ENCODE data around the gene SLIT3.

SLIT3 gene

DNA sequence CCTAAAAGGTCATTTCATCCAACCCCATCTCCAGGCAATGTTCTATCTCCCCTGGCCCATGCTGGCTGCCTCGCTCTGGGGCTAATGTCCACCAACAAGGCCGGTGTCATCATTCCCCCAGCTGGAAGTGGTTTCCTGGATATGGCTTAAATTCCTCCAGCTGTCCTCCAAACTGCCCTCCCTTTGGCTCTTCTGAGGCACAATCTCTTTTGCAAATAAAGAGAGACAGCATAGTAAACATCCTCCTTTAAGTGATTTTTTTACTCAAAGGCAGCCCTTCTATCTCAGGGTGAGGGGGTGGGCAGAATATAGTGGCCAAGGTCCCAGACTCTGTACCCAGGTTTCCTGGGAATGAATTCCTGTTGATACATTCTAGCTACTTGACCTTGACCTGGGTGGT lies 604.3 kb downstream of the SLIT3 start:
- Histone ChIP-seq H3K4me2 (ENCODE audit: low read length) (no peak overlapping the region), H3K27me3 (ENCODE audit: control insufficient read depth, insufficient read depth, low read length) (peaks cover 16% of the 10 kb centered on the region), H3K9ac (ENCODE audit: low read depth, low read length) (no peak overlapping the region), H3K9me3 (replicated peaks; ENCODE audit: low read length) (no peaks in the 10 kb centered on the region), H3K36me3 (ENCODE audit: insufficient read depth, low read length) (no peaks in the 10 kb centered on the region), H3K4me1 (ENCODE audit: control insufficient read depth, insufficient read depth, low read length) (peaks cover 11% of the 10 kb centered on the region), H3K4me3 (ENCODE audit: low read length) (no peak overlapping the region)

DNA sequence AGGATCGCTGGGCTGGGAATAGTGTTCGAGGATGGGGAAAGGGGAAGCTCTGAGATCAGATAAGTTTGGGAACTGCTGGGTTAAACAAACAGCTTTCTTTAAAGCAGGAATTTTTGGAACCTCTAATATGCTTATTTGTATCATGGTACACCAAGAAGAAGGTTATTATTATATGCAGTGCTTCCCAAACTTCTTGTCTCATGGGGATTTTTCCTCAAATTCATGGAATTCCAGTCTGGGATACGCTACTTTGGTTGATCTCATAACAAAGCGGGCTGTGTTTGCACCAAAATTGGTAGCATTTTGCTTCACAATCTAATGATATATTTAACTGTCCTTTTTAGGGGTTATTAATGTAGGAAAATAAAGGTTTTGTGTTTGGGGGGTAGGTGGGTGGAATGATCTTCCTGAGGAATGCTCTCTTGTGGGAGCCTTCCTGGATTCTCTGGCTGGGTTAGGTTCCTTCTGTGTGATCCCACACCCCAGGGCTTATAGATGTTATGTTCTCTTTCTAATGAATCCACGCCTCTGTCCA lies 605.6 kb downstream of the SLIT3 start:
- Histone ChIP-seq H3K9ac (ENCODE audit: low read depth, low read length) (no peak overlapping the region), H3K4me3 (ENCODE audit: low read length) (no peak overlapping the region), H3K36me3 (ENCODE audit: insufficient read depth, low read length) (no peaks in the 10 kb centered on the region), H3K4me1 (ENCODE audit: control insufficient read depth, insufficient read depth, low read length) (peaks cover 11% of the 10 kb centered on the region), H3K9me3 (replicated peaks; ENCODE audit: low read length) (no peaks in the 10 kb centered on the region), H3K4me2 (ENCODE audit: low read length) (no peak overlapping the region), H3K27me3 (ENCODE audit: control insufficient read depth, insufficient read depth, low read length) (peaks cover 20% of the 10 kb centered on the region)

DNA sequence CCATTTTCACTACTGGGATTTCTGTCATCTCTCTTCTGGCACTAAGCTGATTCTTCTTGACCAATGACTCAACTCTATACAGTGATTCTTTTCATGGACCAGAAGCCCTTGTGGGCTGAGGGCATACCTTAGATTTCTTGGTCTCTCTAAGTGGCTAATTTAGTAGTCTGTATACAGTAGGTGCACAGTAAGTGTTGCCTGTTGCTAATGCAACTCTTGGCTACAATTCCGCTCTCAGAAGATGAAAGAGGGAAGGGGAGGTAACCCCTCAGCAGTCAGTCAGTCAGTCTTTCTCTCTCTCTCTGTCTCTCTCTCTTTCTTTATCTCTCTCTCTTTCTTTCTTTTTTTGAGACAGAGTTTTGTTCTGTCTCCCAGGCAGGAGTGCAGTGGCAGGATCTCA lies 606.6 kb downstream of the SLIT3 start:
- H3K4me2 ChIP-seq (ENCODE audit: low read length): no peak overlapping the region
- H3K4me3 ChIP-seq (ENCODE audit: low read length): no peak overlapping the region
- no peak overlapping the region for H3K9ac ChIP-seq (ENCODE audit: low read depth, low read length)
- H3K36me3 ChIP-seq (ENCODE audit: insufficient read depth, low read length): no peaks in the 10 kb centered on the region
- H3K27me3 ChIP-seq (ENCODE audit: control insufficient read depth, insufficient read depth, low read length): peaks cover 20% of the 10 kb centered on the region
- H3K4me1 ChIP-seq (ENCODE audit: control insufficient read depth, insufficient read depth, low read length): peaks cover 8% of the 10 kb centered on the region
- H3K9me3 ChIP-seq (replicated peaks; ENCODE audit: low read length): no peaks in the 10 kb centered on the region

DNA sequence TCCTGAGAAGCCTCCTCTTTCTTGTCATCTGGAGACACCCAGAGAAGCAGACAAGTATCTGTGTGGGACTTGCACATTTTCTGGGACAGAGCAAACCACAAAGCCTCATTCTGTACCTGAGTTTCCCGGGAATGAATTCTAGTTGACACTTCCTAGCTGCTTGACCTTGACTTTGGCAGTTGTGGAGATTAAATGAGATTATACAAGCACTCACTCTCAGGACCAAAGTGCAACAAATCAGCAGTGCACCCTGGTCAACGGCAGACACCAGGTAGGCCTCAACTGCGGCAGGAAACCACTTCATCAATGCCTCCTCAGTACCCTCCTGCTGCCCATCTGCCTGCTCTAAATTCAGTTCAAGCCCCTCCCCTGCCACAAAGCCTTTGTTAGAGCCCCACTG lies 607.1 kb downstream of the SLIT3 start:
- Histone ChIP-seq H3K9ac (ENCODE audit: low read depth, low read length) (no peak overlapping the region), H3K4me1 (ENCODE audit: control insufficient read depth, insufficient read depth, low read length) (peaks cover 4% of the 10 kb centered on the region), H3K27me3 (ENCODE audit: control insufficient read depth, insufficient read depth, low read length) (peaks cover 20% of the 10 kb centered on the region), H3K9me3 (replicated peaks; ENCODE audit: low read length) (no peaks in the 10 kb centered on the region), H3K4me2 (ENCODE audit: low read length) (no peak overlapping the region), H3K4me3 (ENCODE audit: low read length) (no peak overlapping the region), H3K36me3 (ENCODE audit: insufficient read depth, low read length) (no peaks in the 10 kb centered on the region)

DNA sequence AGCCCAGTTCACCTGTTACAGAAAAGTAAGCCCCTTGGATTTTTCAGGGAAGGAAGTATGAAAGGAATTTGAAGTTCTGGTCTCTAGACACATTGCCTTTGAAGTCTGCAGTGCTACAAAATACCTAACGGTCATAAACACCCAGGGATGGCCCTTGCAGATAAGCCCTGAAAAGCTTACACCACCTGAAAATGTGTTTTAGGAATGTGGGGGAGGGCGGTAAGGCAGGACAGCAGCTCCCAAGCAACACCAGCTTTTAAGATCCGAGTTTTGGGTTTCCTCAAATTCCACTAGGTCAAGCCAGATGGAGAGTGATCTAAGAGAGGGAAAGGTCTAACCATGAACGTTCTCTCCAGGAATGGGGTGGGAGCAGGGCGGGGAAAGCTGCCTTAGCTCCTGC lies 607.6 kb downstream of the SLIT3 start:
- H3K9me3 ChIP-seq (replicated peaks; ENCODE audit: low read length): no peaks in the 10 kb centered on the region
- no peak overlapping the region for H3K4me2 ChIP-seq (ENCODE audit: low read length)
- no peak overlapping the region for H3K9ac ChIP-seq (ENCODE audit: low read depth, low read length)
- H3K36me3 ChIP-seq (ENCODE audit: insufficient read depth, low read length): no peaks in the 10 kb centered on the region
- H3K4me3 ChIP-seq (ENCODE audit: low read length): no peak overlapping the region
- no peaks in the 10 kb centered on the region for H3K4me1 ChIP-seq (ENCODE audit: control insufficient read depth, insufficient read depth, low read length)
- peaks cover 20% of the 10 kb centered on the region for H3K27me3 ChIP-seq (ENCODE audit: control insufficient read depth, insufficient read depth, low read length)

DNA sequence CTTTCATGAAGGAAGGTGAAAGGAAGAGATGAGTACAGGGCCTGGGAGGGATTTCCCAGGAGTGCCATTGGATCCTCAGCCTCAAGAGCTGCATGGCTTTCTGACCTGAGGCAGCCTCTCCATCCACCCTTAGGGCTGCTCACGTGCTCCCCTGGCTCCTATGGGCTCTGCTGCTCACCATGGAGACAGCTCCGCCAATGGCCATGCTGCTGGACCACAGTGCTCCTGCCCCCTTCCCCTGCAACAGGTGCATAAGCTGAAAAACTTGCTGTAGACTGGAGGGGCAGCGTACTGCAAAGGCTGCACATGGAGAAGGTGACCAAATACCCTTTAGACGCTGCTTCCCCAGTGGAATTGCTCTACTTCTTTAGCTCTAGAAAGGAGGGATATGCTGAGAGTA lies 609.0 kb downstream of the SLIT3 start:
- no peaks in the 10 kb centered on the region for H3K4me1 ChIP-seq (ENCODE audit: control insufficient read depth, insufficient read depth, low read length)
- no peak overlapping the region for H3K4me3 ChIP-seq (ENCODE audit: low read length)
- no peaks in the 10 kb centered on the region for H3K36me3 ChIP-seq (ENCODE audit: insufficient read depth, low read length)
- no peaks in the 10 kb centered on the region for H3K9me3 ChIP-seq (replicated peaks; ENCODE audit: low read length)
- H3K4me2 ChIP-seq (ENCODE audit: low read length): no peak overlapping the region
- H3K27me3 ChIP-seq (ENCODE audit: control insufficient read depth, insufficient read depth, low read length): peaks cover 16% of the 10 kb centered on the region
- H3K9ac ChIP-seq (ENCODE audit: low read depth, low read length): no peak overlapping the region

DNA sequence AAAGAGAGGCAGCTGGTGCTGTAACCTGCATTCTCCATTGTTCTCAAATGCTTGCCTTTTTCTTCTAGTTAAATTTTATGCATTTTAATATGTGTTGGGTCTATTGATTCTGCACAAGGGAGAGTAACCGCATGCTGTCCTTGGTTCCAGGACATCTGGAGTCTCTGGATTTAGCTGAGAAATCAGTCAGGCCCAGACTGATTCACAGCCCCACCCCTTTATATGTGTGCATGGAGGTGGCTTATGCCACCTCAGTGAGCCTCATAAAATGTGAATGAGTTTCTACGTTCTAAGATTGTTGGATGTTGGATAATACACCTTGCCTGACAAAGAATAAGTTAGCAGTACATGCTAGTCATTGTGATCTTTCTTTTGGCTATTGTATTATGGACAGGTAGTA lies 611.7 kb downstream of the SLIT3 start:
- Histone ChIP-seq H3K9ac (ENCODE audit: low read depth, low read length) (no peak overlapping the region), H3K4me1 (ENCODE audit: control insufficient read depth, insufficient read depth, low read length) (no peaks in the 10 kb centered on the region), H3K27me3 (ENCODE audit: control insufficient read depth, insufficient read depth, low read length) (peaks cover 16% of the 10 kb centered on the region), H3K4me3 (ENCODE audit: low read length) (no peak overlapping the region), H3K9me3 (replicated peaks; ENCODE audit: low read length) (no peaks in the 10 kb centered on the region), H3K36me3 (ENCODE audit: insufficient read depth, low read length) (no peaks in the 10 kb centered on the region), H3K4me2 (ENCODE audit: low read length) (no peak overlapping the region)

DNA sequence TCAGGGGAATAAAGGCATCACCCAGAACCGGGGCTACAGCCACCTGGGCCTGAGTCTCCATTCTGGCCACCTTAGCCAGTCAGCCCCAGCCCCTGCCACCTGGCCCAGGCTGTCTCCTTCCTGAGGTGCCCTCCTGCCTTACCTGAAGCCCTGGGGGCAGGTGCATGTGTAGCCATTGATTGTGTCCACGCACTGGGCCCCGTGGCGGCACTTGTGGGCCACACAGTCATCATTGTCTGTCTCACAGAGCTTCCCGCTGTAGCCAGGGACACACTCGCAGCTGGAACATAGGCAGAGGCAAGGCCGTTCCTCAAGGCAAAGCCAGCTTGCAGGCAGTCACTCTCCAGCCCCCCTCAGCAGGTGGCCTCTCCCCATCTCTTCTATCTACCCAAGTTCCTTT lies 614.1 kb downstream of the SLIT3 start:
- H3K9ac ChIP-seq (ENCODE audit: low read depth, low read length): no peak overlapping the region
- H3K27me3 ChIP-seq (ENCODE audit: control insufficient read depth, insufficient read depth, low read length): peaks cover 6% of the 10 kb centered on the region
- H3K4me1 ChIP-seq (ENCODE audit: control insufficient read depth, insufficient read depth, low read length): peaks cover 4% of the 10 kb centered on the region
- H3K9me3 ChIP-seq (replicated peaks; ENCODE audit: low read length): no peaks in the 10 kb centered on the region
- no peaks in the 10 kb centered on the region for H3K36me3 ChIP-seq (ENCODE audit: insufficient read depth, low read length)
- H3K4me3 ChIP-seq (ENCODE audit: low read length): no peak overlapping the region
- no peak overlapping the region for H3K4me2 ChIP-seq (ENCODE audit: low read length)

DNA sequence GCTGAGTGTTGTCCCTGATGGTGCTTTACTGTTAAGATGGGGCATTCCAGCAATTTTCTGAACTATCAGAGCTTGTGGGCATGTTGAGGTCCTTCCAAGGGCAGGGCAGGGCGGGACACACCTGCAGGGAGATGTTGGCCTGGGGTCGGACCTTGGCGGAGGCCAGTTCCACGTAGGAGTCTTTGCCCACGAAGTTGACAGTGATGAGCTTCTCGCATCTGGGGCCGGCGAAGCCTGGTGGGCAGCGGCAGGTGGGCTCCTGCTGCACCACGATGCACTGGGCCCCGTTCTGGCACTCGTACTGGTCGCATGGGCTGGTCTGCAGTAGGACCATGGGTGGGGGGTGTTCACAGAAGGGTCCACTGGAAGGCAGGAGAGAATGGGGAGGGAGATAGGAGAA lies 615.4 kb downstream of the SLIT3 start:
- Histone ChIP-seq H3K9me3 (replicated peaks; ENCODE audit: low read length) (no peaks in the 10 kb centered on the region), H3K4me3 (ENCODE audit: low read length) (no peak overlapping the region), H3K27me3 (ENCODE audit: control insufficient read depth, insufficient read depth, low read length) (no peaks in the 10 kb centered on the region), H3K4me2 (ENCODE audit: low read length) (no peak overlapping the region), H3K9ac (ENCODE audit: low read depth, low read length) (no peak overlapping the region), H3K36me3 (ENCODE audit: insufficient read depth, low read length) (no peaks in the 10 kb centered on the region), H3K4me1 (ENCODE audit: control insufficient read depth, insufficient read depth, low read length) (peaks cover 16% of the 10 kb centered on the region)

DNA sequence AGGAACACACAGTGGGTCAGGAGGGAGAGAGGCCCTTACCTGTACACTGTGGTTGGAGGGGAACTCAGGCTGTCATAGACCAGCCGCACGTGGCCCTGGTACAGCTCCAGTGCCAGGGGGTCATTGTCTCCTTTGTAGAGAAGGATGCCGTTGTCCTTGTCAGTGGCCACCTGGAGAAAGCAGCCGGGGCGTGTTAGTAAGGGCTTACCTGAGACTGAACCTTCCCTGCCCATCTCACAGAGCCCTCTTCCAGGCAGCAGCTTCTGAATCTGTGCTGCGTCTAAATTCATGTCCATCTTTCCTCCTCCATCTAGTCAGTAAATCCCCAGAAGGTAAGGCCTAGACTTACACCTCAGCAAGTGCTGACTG lies 617.0 kb downstream of the SLIT3 start:
- Histone ChIP-seq H3K36me3 (ENCODE audit: insufficient read depth, low read length) (no peaks in the 10 kb centered on the region), H3K27me3 (ENCODE audit: control insufficient read depth, insufficient read depth, low read length) (no peaks in the 10 kb centered on the region), H3K9me3 (replicated peaks; ENCODE audit: low read length) (no peaks in the 10 kb centered on the region), H3K4me3 (ENCODE audit: low read length) (no peak overlapping the region), H3K9ac (ENCODE audit: low read depth, low read length) (no peak overlapping the region), H3K4me2 (ENCODE audit: low read length) (no peak overlapping the region), H3K4me1 (ENCODE audit: control insufficient read depth, insufficient read depth, low read length) (peaks cover 16% of the 10 kb centered on the region)

DNA sequence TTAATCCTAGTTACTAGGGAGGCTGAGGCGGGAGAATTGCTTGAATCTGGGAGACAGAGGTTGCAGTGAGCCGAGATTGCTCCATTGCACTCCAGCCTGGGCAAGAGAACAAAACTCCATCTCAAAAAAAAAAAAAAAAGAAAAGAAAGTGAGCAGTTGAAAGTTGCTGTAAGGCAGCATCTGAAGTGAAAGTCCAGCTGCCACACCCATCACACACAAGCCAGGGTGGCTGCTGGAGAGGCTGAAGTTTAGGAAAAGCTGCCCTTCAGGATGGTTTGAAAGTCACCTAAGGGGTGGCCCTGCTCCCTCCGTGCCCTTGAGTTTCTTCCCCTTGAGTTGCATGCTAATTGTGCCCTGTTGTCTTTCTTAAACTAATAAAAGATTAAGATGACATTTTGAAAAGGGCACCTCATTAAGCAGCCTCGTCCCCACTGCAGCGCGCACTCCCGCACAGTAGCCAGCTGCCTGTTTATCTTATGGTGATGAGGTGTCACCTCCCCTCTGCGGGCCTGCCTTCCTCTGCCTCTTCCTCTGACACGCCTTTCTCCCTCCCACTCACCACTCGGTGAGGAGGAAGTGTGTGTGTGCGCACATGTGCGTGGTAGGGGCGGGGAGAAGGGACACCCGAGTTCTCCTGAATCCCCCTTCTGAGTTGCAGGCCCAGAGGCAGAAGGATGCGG lies 617.6 kb downstream of the SLIT3 start:
- Histone ChIP-seq H3K4me2 (ENCODE audit: low read length) (no peak overlapping the region), H3K4me1 (ENCODE audit: control insufficient read depth, insufficient read depth, low read length) (peaks cover 16% of the 10 kb centered on the region), H3K36me3 (ENCODE audit: insufficient read depth, low read length) (no peaks in the 10 kb centered on the region), H3K27me3 (ENCODE audit: control insufficient read depth, insufficient read depth, low read length) (no peaks in the 10 kb centered on the region), H3K4me3 (ENCODE audit: low read length) (no peak overlapping the region), H3K9ac (ENCODE audit: low read depth, low read length) (no peak overlapping the region), H3K9me3 (replicated peaks; ENCODE audit: low read length) (no peaks in the 10 kb centered on the region)

DNA sequence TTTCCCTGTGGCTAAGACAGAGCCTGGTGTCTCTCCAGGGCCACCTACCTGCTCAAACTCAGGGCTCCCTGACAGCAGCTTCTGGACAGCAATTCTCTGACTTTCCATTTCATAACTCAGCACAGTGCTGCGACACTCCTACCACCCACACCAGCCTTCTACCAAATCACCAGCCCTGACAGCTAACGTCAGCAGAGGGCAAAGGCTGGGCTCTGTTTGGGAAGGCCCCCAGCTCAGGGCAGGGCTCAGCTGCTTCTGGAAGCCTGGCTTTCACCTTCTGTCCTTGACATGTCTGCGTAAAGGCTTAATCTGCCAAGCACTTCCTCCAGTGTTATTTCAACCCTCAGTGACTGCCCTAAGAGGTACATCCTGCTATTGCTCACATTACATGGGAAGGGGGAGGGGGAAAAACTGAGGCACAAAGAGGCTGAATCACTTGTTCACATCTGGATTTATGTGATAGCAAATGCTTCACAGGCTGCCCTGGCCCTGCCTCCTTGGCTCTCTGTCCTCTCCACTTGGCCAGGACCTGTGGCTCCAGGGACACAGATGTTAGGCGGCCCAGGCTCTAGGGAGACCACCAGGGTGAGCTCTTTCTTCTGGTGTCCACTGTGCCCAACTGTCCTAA lies 619.3 kb downstream of the SLIT3 start:
- Histone ChIP-seq H3K4me2 (ENCODE audit: low read length) (no peak overlapping the region), H3K36me3 (ENCODE audit: insufficient read depth, low read length) (no peaks in the 10 kb centered on the region), H3K9me3 (replicated peaks; ENCODE audit: low read length) (no peaks in the 10 kb centered on the region), H3K9ac (ENCODE audit: low read depth, low read length) (no peak overlapping the region), H3K4me1 (ENCODE audit: control insufficient read depth, insufficient read depth, low read length) (peaks cover 16% of the 10 kb centered on the region), H3K27me3 (ENCODE audit: control insufficient read depth, insufficient read depth, low read length) (no peaks in the 10 kb centered on the region), H3K4me3 (ENCODE audit: low read length) (no peak overlapping the region)

All from skeletal muscle satellite cell (primary cell).